Left lung (tissue), 10 donors: ENCODE measurements around the gene TTF2. TPM values are rescaled to one million over a fixed set of nuclear protein-coding genes. Genes with fewer than 3 reads are reported as not detected.

Experiments
- ATAC-seq: fragments of 200-7000 bp; cut with Tn5 transposase; one replicate; pipeline ENCODE4 v1.9.1; 2020; ENCODE audit warnings: moderate library complexity
- DNase-seq, 4 donors: peaks; one replicate each; pipeline ENCODE4 v3.0.0-alpha.2; 2013 to 2020
- H3K27ac ChIP-seq, 2 donors: fragments of 200-600 bp; sonication (generic) in 1 of 2; one replicate each; pipeline versions ENCODE4 v1.5.0 to v1.8.0; 2020 to 2021
- H3K27me3 ChIP-seq, 2 donors: fragments of 200-600 bp; sonication (generic) in 1 of 2; one replicate each; pipeline versions ENCODE4 v1.5.0 to v1.8.0; 2020 to 2021
- H3K36me3 ChIP-seq, 2 donors: fragments of 200-600 bp; sonication (generic) in 1 of 2; one replicate each; pipeline versions ENCODE4 v1.5.0 to v1.8.0; 2020 to 2021
- H3K4me1 ChIP-seq, 2 donors: fragments of 200-600 bp; one replicate each; pipeline ENCODE4 v1.8.0; 2021
- H3K4me3 ChIP-seq, 2 donors: fragments of 200-600 bp; sonication (generic) in 1 of 2; one replicate each; pipeline versions ENCODE4 v1.5.0 to v1.8.0; 2020 to 2021; ENCODE audit warnings: mild to moderate bottlenecking in 1 of 2
- H3K9me3 ChIP-seq, 2 donors: fragments of 200-600 bp; sonication (generic) in 1 of 2; one replicate each; pipeline versions ENCODE4 v1.5.0 to v1.8.0; 2020 to 2021
- CTCF ChIP-seq, 2 donors: fragments of 200-600 bp; sonication (generic) in 1 of 2; IDR thresholded peaks; one replicate each; pipeline versions ENCODE4 v1.5.0 to v1.8.0; 2021; ENCODE audit warnings: antibody characterized with exemption in 2 of 2
- intact Hi-C, 2 donors: fragments of 100-400 bp; cut with DNase I; formaldehyde crosslinking; loops; one replicate each; pipeline versions ENCODE4 v1.11.2 to v1.14.2; 2022
- polyA plus RNA-seq, 6 donors: library from polyadenylated mRNA; unstranded; fragments of 120-200 nt; gene quantifications; one replicate each; pipeline ENCODE4 v1.2.1, GENCODE V29; 2013; ENCODE audit not compliant: insufficient read length in 6 of 6
- total RNA-seq, 2 donors: library from RNA; stranded (reverse); fragmentation: NEBNext Ultra II Directional; extraction: Animal tissue kit (Norgen Biotek cat#: 25700); gene quantifications; one replicate each; pipeline ENCODE4 v1.2.1, GENCODE V29; 2021
- donor health status: DM: no; HTN: yes; CAD: no.
- donor health status: DM: no; HTN: no; CAD: no.

Gene TTF2
- total and polyA plus RNA-seq, 8 donors: 21.0 to 30.7 (median 25.1) TPM

- intact Hi-C loops: no loop called here
- no peak for ATAC-seq
- H3K27ac ChIP-seq: no peak overlapping the region
- H3K27me3 ChIP-seq: no peaks in the 10 kb centered on the region
- DNase-seq: no peak
- no peak for TF ChIP-seq CTCF (IDR thresholded peaks at IDR 0.05)
- no peak overlapping the region for H3K4me3 ChIP-seq
- H3K4me1 ChIP-seq: no peaks in the 10 kb centered on the region
- no peaks in the 10 kb centered on the region for H3K9me3 ChIP-seq
- H3K36me3 ChIP-seq: no peaks in the 10 kb centered on the region
Measured at GRCh38 chr1:117143172-117143571, 83.0 kb downstream of the TTF2 start.

- no peaks in the 10 kb centered on the region for H3K36me3 ChIP-seq
- intact Hi-C loops: no loop called here
- no peaks in the 10 kb centered on the region for H3K9me3 ChIP-seq
- DNase-seq: no peak
- no peak for ATAC-seq
- H3K27me3 ChIP-seq: no peaks in the 10 kb centered on the region
- no peak overlapping the region for H3K4me3 ChIP-seq
- no peak overlapping the region for H3K27ac ChIP-seq
- TF ChIP-seq CTCF (IDR thresholded peaks at IDR 0.05): no peak
- no peaks in the 10 kb centered on the region for H3K4me1 ChIP-seq
Measured at GRCh38 chr1:117143871-117144270, 83.7 kb downstream of the TTF2 start.

GRCh38 chr1:117146072-117146471 is 85.9 kb downstream of the TTF2 start:
- H3K4me1 ChIP-seq: no peaks in the 10 kb centered on the region
- peaks cover 0 to 1% of the 10 kb centered on the region in 2 donors for H3K9me3 ChIP-seq
- no peak for TF ChIP-seq CTCF (IDR thresholded peaks at IDR 0.05)
- ATAC-seq (no peak), DNase-seq (no peak)
- intact Hi-C loops: no loop called here
- no peaks in the 10 kb centered on the region for H3K27me3 ChIP-seq
- no peaks in the 10 kb centered on the region for H3K36me3 ChIP-seq
- H3K4me3 ChIP-seq: no peak overlapping the region
- no peak overlapping the region for H3K27ac ChIP-seq

GRCh38 chr1:117146575-117147340 is 86.6 kb downstream of the TTF2 start:
- Histone ChIP-seq H3K27me3 (no peaks in the 10 kb centered on the region), H3K36me3 (no peaks in the 10 kb centered on the region), H3K9me3 (peaks cover 0 to 6% of the 10 kb centered on the region in 2 donors), H3K4me3 (no peak overlapping the region), H3K4me1 (no peaks in the 10 kb centered on the region), H3K27ac (no peak overlapping the region)
- peak; percentile 59 for ATAC-seq
- no peak for DNase-seq
- intact Hi-C loops: no loop called here
- TF ChIP-seq CTCF (IDR thresholded peaks at IDR 0.05): no peak

- Histone ChIP-seq H3K4me1 (no peaks in the 10 kb centered on the region), H3K27ac (no peak overlapping the region), H3K9me3 (peaks cover 0 to 6% of the 10 kb centered on the region in 2 donors), H3K4me3 (no peak overlapping the region), H3K36me3 (no peaks in the 10 kb centered on the region), H3K27me3 (no peaks in the 10 kb centered on the region)
- TF ChIP-seq CTCF (IDR thresholded peaks at IDR 0.05): no peak
- intact Hi-C loops: no loop called here
- DNase-seq (no peak), ATAC-seq (no peak)
Measured at GRCh38 chr1:117147341-117147831, 87.3 kb downstream of the TTF2 start.
